Cardiac muscle cell (in vitro differentiated cells and primary cell): Measurements from ENCODE around the gene CDK14. TPM values are rescaled to one million over a fixed set of nuclear protein-coding genes. Genes with fewer than 3 reads are reported as not detected.

Experiments used
- DNase-seq, 2 donors: peaks; one replicate each; pipeline versions ENCODE4 v3.0.0 to v3.0.0-alpha.2; 2010 to 2017; ENCODE audit warnings: low read depth in 1 of 2, low spot score in 1 of 2
- H3K27ac ChIP-seq: fragments of 200-600 bp; sonication (generic); 2 replicates; pipeline ENCODE4 v1.5.1; 2016
- H3K27me3 ChIP-seq: fragments of 200-600 bp; sonication (generic); 2 replicates; pipeline ENCODE4 v1.6.0; 2016; ENCODE audit warnings: control low read depth
- H3K36me3 ChIP-seq: fragments of 200-600 bp; sonication (generic); 2 replicates; pipeline ENCODE4 v1.5.1; 2016; ENCODE audit warnings: control low read depth
- H3K4me1 ChIP-seq: fragments of 200-600 bp; sonication (generic); 2 replicates; pipeline ENCODE4 v1.8.1; 2017; ENCODE audit warnings: low read depth, mild to moderate bottlenecking, mixed run types
- H3K4me3 ChIP-seq: fragments of 200-600 bp; sonication (generic); 2 replicates; pipeline ENCODE4 v1.5.1; 2016; ENCODE audit warnings: mild to moderate bottlenecking
- H3K9me3 ChIP-seq: fragments of 200-600 bp; sonication (generic); 2 replicates; pipeline ENCODE4 v1.5.1; 2017; ENCODE audit warnings: low read depth, mild to moderate bottlenecking, control low read depth
- polyA plus RNA-seq: library from polyadenylated mRNA; unstranded; fragments of >200 nt; fragmentation: Nextera tagmentation; extraction: Ambion mirVana; gene quantifications from 2 replicates; pipeline ENCODE4 v1.2.1, GENCODE V29; 2016
- total RNA-seq: library from RNA; depleted of rRNA; stranded (reverse); fragments of >200 nt; gene quantifications from 2 replicates; pipeline ENCODE4 v1.2.3, GENCODE V29; 2016
- TF ChIP-seq, protein P1 (sequence below): IDR thresholded peaks from 2 replicates; pipeline ENCODE4 v1.5.1; 2012; ENCODE audit warnings: low read depth, mild to moderate bottlenecking, low read length

The CDK14 gene
- total and polyA plus RNA-seq, 2 experiments from 2014 or later: 22.5 to 23.1 TPM

DNA sequence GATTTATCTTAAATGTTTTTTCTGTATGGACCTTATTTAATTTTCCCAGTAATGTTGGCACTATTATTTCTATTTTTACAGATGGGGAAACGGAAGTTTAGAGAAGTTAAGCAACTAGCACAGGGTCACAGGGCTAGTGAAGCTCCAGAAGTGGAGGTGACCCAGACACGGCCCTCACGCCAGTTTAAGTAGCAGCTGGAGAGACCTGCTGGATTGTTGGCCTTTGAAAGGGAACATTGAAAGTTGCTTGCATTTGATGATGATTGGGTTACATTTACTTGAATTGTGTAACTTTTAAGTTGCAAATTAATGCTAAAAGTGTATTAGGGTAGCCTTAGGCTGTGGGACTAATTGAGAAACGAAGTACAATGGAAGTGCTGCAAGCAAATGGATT is 25.6 kb downstream of the CDK14 start:
- no peak for DNase-seq
- H3K27me3 ChIP-seq: no peaks in the 10 kb centered on the region
- no peak overlapping the region for H3K4me3 ChIP-seq
- no peaks in the 10 kb centered on the region for H3K36me3 ChIP-seq
- H3K27ac ChIP-seq: peak overlapping the region; percentile 52
- H3K4me1 ChIP-seq: peaks cover 47% of the 10 kb centered on the region
- TF ChIP-seq, protein P1, sequence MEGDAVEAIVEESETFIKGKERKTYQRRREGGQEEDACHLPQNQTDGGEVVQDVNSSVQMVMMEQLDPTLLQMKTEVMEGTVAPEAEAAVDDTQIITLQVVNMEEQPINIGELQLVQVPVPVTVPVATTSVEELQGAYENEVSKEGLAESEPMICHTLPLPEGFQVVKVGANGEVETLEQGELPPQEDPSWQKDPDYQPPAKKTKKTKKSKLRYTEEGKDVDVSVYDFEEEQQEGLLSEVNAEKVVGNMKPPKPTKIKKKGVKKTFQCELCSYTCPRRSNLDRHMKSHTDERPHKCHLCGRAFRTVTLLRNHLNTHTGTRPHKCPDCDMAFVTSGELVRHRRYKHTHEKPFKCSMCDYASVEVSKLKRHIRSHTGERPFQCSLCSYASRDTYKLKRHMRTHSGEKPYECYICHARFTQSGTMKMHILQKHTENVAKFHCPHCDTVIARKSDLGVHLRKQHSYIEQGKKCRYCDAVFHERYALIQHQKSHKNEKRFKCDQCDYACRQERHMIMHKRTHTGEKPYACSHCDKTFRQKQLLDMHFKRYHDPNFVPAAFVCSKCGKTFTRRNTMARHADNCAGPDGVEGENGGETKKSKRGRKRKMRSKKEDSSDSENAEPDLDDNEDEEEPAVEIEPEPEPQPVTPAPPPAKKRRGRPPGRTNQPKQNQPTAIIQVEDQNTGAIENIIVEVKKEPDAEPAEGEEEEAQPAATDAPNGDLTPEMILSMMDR: no peak
- no peaks in the 10 kb centered on the region for H3K9me3 ChIP-seq

DNA sequence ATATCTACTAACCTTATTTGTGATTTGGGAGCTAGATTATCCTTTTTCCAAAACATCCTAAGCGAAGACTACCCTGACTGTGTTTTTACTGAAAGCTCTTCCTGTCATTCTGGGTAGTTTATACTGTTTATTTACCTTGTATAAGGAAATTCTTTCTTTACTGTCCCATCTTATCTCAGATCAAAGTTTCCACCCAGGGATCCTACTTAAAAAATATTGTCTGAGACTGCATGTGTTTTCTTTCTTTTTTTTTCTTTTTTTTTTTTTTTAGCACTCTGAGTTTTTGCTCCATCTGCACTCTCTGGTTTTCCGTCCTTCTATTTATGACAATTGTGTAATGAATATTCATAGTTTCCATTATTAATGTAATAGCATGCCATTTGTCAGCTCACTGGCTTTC is 26.5 kb downstream of the CDK14 start:
- H3K4me1 ChIP-seq: peaks cover 47% of the 10 kb centered on the region
- no peak overlapping the region for H3K27ac ChIP-seq

DNA sequence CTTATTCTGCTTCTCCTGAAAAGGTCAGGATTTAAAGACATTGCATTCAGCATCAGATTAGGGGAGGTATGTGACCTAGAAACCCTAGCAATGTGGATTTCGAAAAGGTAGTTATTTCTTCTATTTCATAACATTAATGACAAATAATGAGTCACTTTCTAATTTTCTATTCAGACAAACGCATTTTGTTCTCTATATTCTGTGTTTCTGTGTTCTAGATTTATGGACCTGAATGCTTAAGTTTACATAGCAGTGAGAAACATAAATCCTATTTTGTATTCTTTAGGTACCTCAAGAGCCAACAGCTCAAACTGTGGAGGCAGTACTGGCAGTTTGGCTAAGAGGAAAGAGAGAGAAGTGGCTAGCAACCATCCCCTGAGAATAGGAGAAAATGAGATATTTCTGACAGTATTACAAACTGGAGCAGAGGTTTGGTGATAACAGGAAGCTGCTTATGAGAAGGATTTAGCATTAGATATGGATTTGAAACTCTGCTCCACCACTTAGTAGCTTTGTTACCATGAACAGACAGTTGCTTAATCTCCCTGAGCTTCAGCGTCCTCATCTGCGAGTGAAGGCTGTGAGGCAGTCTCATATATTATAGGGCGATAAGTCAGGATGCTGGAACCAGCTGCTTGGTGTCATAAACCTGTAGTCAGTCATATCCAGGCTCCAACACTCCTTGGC is 28.2 kb downstream of the CDK14 start:
- H3K27ac ChIP-seq: peak overlapping the region; percentile 96
- H3K9me3 ChIP-seq: no peaks in the 10 kb centered on the region
- no peaks in the 10 kb centered on the region for H3K36me3 ChIP-seq
- peaks cover 47% of the 10 kb centered on the region for H3K4me1 ChIP-seq
- TF ChIP-seq, protein P1: no peak
- DNase-seq: peak in 1 of 2 donors; percentile 66
- no peaks in the 10 kb centered on the region for H3K27me3 ChIP-seq
- no peak overlapping the region for H3K4me3 ChIP-seq

More for the DNA sequence above, 26.5 kb downstream of the CDK14 start:
- no peak overlapping the region for H3K4me3 ChIP-seq
- H3K27me3 ChIP-seq: no peaks in the 10 kb centered on the region
- DNase-seq: no peak
- TF ChIP-seq, protein P1: no peak
- H3K36me3 ChIP-seq: no peaks in the 10 kb centered on the region
- H3K9me3 ChIP-seq: no peaks in the 10 kb centered on the region

DNA sequence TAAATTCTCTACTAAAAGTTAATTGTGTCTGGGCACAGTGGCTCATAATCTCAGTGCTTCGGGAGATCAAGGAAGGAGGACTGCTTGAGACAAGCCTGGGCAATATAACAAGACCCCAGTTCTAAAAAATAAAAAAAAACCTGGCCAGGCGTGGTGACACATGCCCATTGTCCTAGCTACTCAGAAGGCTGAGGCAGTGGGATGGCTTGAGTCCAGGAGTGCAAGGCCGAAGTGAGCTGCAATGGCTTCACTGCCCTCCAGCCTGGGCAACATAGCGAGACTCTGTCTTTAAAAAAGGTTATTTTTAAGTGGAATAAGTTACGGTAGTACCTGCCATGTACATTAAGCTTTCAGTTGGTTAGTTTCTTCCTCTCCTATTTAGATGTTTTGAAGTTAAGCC is 28.9 kb downstream of the CDK14 start:
- H3K27ac ChIP-seq: peak overlapping the region; percentile 96
- H3K36me3 ChIP-seq: no peaks in the 10 kb centered on the region
- no peak overlapping the region for H3K4me3 ChIP-seq
- peaks cover 47% of the 10 kb centered on the region for H3K4me1 ChIP-seq
- H3K27me3 ChIP-seq: no peaks in the 10 kb centered on the region
- DNase-seq: peak in 1 of 2 donors; percentile 35
- TF ChIP-seq, protein P1: no peak
- no peaks in the 10 kb centered on the region for H3K9me3 ChIP-seq

DNA sequence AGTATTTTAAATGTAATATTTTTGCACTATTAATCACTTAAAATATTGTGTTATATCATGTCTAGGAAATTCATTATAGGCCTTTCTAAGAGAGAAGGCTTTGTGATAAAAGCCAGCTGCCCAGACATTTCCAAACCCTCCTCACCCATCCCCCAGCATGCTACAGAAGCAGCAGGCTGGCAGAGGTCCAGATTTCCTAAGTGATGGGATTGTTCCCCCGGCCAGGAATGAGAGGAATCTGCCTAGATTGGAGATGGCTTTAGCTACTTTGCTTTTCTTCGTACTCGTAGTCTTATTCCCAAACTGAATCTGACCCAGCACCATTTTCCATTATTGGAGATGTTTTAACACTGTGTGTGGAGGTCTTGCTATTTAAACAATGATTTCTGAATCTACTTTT is 29.4 kb downstream of the CDK14 start:
- Histone ChIP-seq H3K4me1 (peaks cover 47% of the 10 kb centered on the region), H3K4me3 (peak overlapping the region; percentile 9), H3K27me3 (no peaks in the 10 kb centered on the region), H3K9me3 (no peaks in the 10 kb centered on the region), H3K27ac (peak overlapping the region; percentile 96), H3K36me3 (no peaks in the 10 kb centered on the region)
- DNase-seq: peak; percentile 95 to 96
- TF ChIP-seq, protein P1: no peak
